ENCODE results near the gene ARHGAP23. TPM values are rescaled to one million over a fixed set of nuclear protein-coding genes. Genes with fewer than 3 reads are reported as not detected.

Gene ARHGAP23
- total and polyA plus RNA-seq, 2 donors (not counting 1 experiment from before 2014, with no cell fraction given), result 28.1 to 41.1 TPM

DNA sequence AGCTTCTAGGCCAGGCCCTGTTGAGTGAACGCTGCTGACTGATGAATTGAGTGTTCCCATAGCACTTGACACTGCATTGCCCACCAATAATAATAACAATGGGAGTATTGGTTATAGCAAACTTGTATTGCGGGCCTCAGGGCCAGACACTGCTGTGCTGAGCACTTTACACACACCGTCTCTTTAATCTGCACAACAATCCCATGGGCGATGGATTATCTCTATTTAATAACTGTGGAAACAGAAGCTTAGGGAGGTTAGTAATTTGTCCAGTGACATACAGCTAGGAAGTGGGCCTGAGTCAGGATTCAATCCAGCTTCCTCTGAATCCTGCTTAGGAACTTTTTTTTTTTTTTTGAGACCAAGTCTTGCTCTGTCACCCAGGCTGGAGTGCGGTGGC, 11.2 kb downstream of the ARHGAP23 start:
- Histone ChIP-seq H4K20me1 (ENCODE audit: control insufficient read depth, extremely low read depth, insufficient read depth, low read length) (no peaks in the 10 kb centered on the region), H3K36me3 (ENCODE audit: control insufficient read depth, insufficient read depth, low read length) (no peaks in the 10 kb centered on the region), H3K9me3 (ENCODE audit: control insufficient read depth, insufficient read depth, low read depth, low read length) (no peaks in the 10 kb centered on the region), H3K27ac (ENCODE audit: insufficient read depth, low read length) (no peak overlapping the region), H3K4me2 (ENCODE audit: extremely low read depth, insufficient read depth, low read length) (no peak overlapping the region), H2AFZ (ENCODE audit: low read length) (no peak overlapping the region), H3K27me3 (ENCODE audit: control insufficient read depth, insufficient read depth, low read length) (no peaks in the 10 kb centered on the region), H3K4me3 (replicated peaks in 1 of 4; ENCODE audit: control extremely low read depth in 1 of 4, insufficient read depth in 1 of 4, low read depth in 3 of 4, low read length in 4 of 4) (no peak overlapping the region), H3K79me2 (ENCODE audit: control insufficient read depth, insufficient read depth, low read length) (peaks cover 30% of the 10 kb centered on the region), H3K4me1 (ENCODE audit: control insufficient read depth, extremely low read depth, insufficient read depth, low read length) (peaks cover 3% of the 10 kb centered on the region), H3K9ac (ENCODE audit: insufficient read depth, low read length) (no peak overlapping the region)
- DNase-seq (ENCODE audit: low read depth in 2 of 2), result no peak
- no peak for TF ChIP-seq EZH2 (IDR thresholded peaks at IDR 0.05; ENCODE audit: low read length, missing control alignments)
- TF ChIP-seq, protein P1, sequence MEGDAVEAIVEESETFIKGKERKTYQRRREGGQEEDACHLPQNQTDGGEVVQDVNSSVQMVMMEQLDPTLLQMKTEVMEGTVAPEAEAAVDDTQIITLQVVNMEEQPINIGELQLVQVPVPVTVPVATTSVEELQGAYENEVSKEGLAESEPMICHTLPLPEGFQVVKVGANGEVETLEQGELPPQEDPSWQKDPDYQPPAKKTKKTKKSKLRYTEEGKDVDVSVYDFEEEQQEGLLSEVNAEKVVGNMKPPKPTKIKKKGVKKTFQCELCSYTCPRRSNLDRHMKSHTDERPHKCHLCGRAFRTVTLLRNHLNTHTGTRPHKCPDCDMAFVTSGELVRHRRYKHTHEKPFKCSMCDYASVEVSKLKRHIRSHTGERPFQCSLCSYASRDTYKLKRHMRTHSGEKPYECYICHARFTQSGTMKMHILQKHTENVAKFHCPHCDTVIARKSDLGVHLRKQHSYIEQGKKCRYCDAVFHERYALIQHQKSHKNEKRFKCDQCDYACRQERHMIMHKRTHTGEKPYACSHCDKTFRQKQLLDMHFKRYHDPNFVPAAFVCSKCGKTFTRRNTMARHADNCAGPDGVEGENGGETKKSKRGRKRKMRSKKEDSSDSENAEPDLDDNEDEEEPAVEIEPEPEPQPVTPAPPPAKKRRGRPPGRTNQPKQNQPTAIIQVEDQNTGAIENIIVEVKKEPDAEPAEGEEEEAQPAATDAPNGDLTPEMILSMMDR (conservative IDR thresholded peaks at IDR 0.05 in 1 of 2, IDR thresholded peaks at IDR 0.05 in 1 of 2; ENCODE audit: low read depth in 1 of 2, low read length in 2 of 2), result no peak

DNA sequence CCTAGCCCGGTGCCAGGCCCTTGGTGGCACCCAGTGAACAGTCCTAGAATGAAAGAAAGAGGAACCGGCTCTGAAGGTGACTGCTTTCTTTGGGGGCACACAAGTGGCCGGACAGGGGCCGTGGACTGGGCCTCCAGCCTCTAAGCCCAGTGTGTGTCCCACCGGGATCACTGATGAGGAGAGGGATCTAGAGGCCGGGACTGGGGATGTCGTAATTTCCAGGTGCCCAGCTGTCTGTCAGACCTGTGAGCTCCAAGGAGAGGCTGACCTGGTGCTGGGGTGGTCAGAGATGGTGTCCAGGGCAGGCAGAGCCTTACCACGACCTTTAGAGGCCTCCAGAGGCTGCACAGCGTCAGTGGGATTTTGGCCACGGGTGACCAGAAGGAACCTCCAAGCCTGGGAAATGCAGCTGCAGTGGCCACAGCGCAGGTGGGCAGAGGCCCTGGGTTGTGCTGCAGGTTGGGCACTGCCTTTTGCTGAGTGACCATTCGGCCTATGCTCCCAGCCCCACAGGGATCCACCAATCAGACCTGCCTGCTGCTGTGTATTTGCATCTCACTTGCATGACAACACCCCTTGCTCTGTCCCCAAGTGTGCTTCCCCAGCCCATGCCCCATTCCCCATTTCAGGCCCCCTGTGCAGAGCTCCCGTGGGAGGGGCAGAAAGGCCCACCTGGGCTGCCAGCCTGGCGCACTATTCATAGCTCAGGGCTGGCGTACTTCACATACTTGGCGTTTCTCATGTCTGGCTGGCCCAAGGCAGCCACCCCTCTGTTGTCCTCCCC, 12.5 kb downstream of the ARHGAP23 start:
- no peak for TF ChIP-seq EZH2 (IDR thresholded peaks at IDR 0.05; ENCODE audit: low read length, missing control alignments)
- TF ChIP-seq, protein P1 (conservative IDR thresholded peaks at IDR 0.05 in 1 of 2, IDR thresholded peaks at IDR 0.05 in 1 of 2; ENCODE audit: low read depth in 1 of 2, low read length in 2 of 2), result no peak
- no peak overlapping the region for H3K4me3 ChIP-seq (replicated peaks in 1 of 4; ENCODE audit: control extremely low read depth in 1 of 4, insufficient read depth in 1 of 4, low read depth in 3 of 4, low read length in 4 of 4)
- H3K4me2 ChIP-seq (ENCODE audit: extremely low read depth, insufficient read depth, low read length), result no peak overlapping the region
- DNase-seq (ENCODE audit: low read depth in 2 of 2), result no peak
- no peak overlapping the region for H3K9ac ChIP-seq (ENCODE audit: insufficient read depth, low read length)
- no peaks in the 10 kb centered on the region for H4K20me1 ChIP-seq (ENCODE audit: control insufficient read depth, extremely low read depth, insufficient read depth, low read length)
- H3K36me3 ChIP-seq (ENCODE audit: control insufficient read depth, insufficient read depth, low read length), result no peaks in the 10 kb centered on the region
- peaks cover 3% of the 10 kb centered on the region for H3K4me1 ChIP-seq (ENCODE audit: control insufficient read depth, extremely low read depth, insufficient read depth, low read length)
- no peaks in the 10 kb centered on the region for H3K27me3 ChIP-seq (ENCODE audit: control insufficient read depth, insufficient read depth, low read length)
- peaks cover 24% of the 10 kb centered on the region for H3K79me2 ChIP-seq (ENCODE audit: control insufficient read depth, insufficient read depth, low read length)
- H3K9me3 ChIP-seq (ENCODE audit: control insufficient read depth, insufficient read depth, low read depth, low read length), result no peaks in the 10 kb centered on the region
- H2AFZ ChIP-seq (ENCODE audit: low read length), result no peak overlapping the region
- H3K27ac ChIP-seq (ENCODE audit: insufficient read depth, low read length), result no peak overlapping the region

DNA sequence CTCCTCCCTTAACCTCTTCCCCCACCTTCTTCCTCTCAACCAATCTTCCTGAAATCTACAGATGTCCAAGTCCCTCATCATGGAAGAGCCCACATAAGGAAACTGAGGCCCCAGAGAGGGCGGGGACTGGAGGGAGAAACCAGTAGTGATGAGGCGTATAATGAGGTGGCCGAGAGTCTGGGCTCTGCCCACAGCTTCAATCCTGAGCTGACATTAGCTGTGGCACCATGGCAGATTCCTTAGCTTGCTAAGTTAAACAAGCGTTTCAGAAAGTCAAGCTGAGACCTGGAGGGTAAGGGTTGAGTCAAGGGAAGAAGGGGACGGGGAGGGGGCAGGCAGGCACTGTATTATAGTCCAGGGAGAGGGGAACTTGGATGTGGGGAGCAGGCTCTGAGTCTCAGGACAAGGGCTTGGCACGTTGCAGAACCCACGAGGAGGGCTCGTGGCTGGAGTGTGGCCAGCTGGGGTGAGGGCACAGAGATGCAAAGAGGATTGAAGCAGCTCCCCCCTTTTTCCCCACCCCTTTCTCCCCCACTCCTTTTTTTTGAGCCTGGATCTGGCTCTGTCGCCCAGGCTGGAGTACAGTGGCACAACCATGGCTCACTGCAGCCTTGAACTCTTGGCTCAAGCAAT, 13.3 kb downstream of the ARHGAP23 start:
- H3K4me1 ChIP-seq (ENCODE audit: control insufficient read depth, extremely low read depth, insufficient read depth, low read length), result peaks cover 3% of the 10 kb centered on the region
- no peak overlapping the region for H3K4me2 ChIP-seq (ENCODE audit: extremely low read depth, insufficient read depth, low read length)
- no peak overlapping the region for H3K4me3 ChIP-seq (replicated peaks in 1 of 4; ENCODE audit: control extremely low read depth in 1 of 4, insufficient read depth in 1 of 4, low read depth in 3 of 4, low read length in 4 of 4)
- H3K27me3 ChIP-seq (ENCODE audit: control insufficient read depth, insufficient read depth, low read length), result no peaks in the 10 kb centered on the region
- TF ChIP-seq, protein P1 (conservative IDR thresholded peaks at IDR 0.05 in 1 of 2, IDR thresholded peaks at IDR 0.05 in 1 of 2; ENCODE audit: low read depth in 1 of 2, low read length in 2 of 2), result no peak
- TF ChIP-seq EZH2 (IDR thresholded peaks at IDR 0.05; ENCODE audit: low read length, missing control alignments), result no peak
- peaks cover 23% of the 10 kb centered on the region for H3K79me2 ChIP-seq (ENCODE audit: control insufficient read depth, insufficient read depth, low read length)
- no peak overlapping the region for H2AFZ ChIP-seq (ENCODE audit: low read length)
- H3K27ac ChIP-seq (ENCODE audit: insufficient read depth, low read length), result no peak overlapping the region
- no peaks in the 10 kb centered on the region for H3K36me3 ChIP-seq (ENCODE audit: control insufficient read depth, insufficient read depth, low read length)
- no peaks in the 10 kb centered on the region for H4K20me1 ChIP-seq (ENCODE audit: control insufficient read depth, extremely low read depth, insufficient read depth, low read length)
- no peak overlapping the region for H3K9ac ChIP-seq (ENCODE audit: insufficient read depth, low read length)
- DNase-seq (ENCODE audit: low read depth in 2 of 2), result no peak
- H3K9me3 ChIP-seq (ENCODE audit: control insufficient read depth, insufficient read depth, low read depth, low read length), result no peaks in the 10 kb centered on the region
